Left renal cortex interstitium (tissue), 4 donors: Measurements from ENCODE around the gene ECHDC3. TPM values are rescaled to one million over a fixed set of nuclear protein-coding genes. Genes with fewer than 3 reads are reported as not detected.

Experiments used
- DNase-seq, 4 donors: peaks; one replicate each; pipeline ENCODE4 v3.0.0-alpha.2; 2013; ENCODE audit warnings: low read depth in 4 of 4, low spot score in 2 of 4, missing footprints in 1 of 4
- polyA plus RNA-seq, 4 donors: library from polyadenylated mRNA; unstranded; fragments of 120-200 nt; gene quantifications; one replicate each; pipeline ENCODE4 v1.2.1, GENCODE V29; 2013; ENCODE audit not compliant: insufficient read length in 4 of 4

The ECHDC3 gene
- polyA plus RNA-seq, 4 donors, result 11.3 to 17.7 (median 15.1) TPM

DNA sequence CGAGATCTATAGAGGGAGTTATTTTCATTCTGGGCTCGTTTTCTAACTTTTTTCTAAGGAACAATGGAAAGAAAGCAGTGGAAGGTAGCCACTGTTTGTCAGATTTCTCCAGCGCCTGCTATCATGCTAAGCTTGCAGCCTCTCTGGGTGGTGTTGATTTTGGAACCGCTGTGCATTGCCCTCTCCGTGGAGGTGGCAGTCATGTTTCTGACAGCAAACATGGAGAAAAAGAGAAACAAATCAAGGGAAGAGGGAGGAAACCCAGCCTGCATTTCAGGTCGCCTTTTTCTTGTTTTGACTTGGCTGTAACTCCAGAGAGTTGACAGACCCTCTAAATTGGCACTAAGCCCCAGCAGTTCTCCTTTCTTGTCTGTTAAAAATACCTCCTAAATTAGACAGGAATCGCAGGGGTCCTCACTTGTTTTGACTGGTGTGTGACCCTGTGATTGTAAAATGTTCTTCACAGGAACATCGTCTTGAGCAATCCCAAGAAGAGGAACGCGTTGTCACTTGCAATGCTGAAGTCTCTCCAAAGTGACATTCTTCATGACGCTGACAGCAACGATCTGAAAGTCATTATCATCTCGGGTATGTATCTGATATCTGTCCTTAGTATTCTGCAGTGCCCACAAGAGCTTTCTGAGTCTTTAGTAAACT lies 4.8 kb downstream of the ECHDC3 start:
- DNase-seq, result no peak

DNA sequence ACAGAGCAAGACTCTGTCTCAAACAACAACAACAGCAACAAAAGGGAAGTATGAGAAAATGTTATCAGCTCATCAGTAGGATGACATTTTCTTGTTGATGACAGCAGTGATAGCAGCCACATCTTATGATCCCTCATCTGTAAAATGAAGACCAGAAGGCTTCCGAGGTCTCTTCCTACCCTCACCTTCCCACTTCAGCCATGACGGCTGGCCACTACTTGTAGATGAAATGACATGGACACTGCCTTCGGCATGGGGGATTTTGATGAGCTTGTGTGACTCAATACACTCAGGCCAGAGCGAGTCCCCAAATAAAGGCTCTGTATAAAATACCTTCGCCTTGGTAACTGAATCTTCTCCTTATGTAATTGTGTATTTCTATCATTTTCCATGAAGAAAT lies 6.7 kb downstream of the ECHDC3 start:
- no peak for DNase-seq

DNA sequence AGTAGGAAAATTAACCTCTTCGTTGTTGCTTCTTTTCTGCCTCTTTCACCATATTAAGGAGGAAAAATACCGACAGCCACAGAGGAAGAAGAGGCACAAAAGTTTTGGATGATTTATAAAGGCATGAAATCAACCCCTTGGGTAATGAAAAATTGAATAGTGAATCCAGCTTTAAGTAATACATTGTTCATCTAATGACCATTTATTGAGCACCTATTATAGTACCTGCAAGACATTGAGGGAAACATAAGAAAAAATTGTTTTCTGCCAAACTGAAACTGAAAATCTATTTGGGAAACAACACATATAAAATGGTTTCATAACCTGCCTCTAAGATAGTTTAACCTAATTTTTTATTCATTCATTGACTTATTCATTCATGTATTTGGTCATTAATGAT lies 8.2 kb downstream of the ECHDC3 start:
- DNase-seq, result no peak

DNA sequence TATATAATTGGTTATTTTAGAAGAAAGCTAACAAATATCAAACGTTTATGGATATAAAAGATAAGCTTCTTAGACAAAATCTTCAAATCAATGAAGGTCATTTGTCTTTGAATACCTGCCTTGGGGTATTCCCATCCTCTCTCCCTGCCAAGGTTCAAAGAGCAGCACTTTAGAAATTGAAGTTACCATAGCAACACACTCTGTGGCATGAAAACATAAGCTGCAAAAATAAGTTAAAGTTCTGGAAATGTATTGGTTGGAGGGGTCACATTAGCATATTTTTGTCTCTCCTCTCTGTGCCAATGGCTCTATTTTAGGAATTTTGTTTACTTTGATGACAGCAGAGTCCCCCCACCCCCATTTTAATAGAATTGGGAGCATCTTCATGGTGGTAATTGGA lies 12.0 kb downstream of the ECHDC3 start:
- DNase-seq, result no peak

DNA sequence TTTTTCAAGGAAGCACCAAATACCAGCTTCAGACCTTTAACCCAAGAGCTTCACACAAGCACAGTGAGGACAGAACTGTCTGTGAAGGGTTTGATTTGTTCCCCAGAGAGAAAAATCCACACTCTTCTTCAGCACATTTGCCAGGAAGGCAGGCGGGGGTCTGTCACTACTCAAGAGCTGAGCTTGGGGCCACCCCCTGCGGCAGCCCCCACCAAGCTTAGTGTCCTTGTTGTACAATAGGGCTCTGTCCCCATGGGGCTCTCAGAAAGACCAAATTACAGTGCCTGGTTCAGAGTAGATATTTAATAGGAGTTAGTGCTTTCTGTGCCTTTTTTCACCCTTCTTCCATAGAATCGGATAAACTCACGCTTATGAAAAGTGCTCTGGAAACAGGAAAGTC lies 12.4 kb downstream of the ECHDC3 start:
- DNase-seq, result no peak

DNA sequence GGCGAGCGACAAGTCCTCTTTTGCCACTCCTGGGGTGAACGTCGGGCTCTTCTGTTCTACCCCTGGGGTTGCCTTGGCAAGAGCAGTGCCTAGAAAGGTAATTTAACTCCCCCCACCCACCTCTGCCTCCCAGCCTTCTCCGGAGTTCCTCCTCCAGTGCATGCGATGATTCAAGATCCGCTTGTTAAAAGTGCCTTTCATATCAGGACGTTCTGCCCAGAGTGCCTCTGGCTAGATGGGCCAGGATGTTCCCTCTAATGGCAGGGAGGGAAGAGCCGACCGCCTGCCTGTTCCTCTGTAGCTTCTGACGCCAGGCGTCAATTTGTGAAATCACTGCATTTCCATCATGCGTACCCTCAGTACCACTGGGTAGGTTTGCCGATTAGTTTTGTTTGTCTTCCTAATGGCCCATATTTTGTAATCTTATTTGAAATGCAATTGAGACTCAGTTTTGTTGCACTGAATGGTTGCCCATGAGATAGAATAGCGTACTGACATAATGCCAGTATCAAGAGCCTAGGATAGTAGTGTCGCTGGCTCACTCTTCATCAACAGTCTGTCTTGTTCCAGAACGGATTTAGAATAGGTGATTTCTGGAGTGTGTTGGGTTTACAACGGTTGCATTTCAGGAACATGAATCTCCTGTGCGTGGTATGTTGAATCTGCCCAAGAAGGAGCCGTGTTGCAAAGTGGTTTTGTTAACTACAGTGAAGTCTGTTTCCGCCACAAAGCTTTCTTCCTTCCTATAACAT lies 13.5 kb downstream of the ECHDC3 start:
- DNase-seq, result no peak

DNA sequence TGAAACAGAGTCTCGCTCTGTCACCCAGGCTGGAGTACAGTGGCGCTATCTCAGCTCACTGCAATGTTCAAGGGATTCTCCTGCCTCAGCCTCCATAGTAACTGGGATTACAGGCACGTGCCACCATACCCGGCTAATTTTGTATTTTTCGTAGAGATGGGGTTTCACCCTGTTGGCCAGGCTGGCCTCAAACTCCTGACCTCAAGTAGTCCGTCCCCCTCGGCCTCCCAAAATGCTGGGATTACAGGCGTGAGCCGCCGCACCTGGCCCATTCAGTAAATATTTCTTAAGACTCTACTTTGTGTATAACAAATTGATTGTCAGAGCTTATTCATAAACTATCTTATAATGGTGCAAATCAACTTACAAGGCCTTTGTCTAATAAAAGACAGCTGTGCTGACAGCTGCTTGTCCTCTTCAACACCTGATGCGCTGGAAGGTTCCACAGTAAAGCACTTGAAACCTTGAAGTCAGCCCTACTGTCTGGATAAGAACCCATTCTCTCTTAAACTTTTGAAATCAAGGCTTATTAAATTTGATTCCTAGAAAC lies 14.7 kb downstream of the ECHDC3 start:
- no peak for DNase-seq

DNA sequence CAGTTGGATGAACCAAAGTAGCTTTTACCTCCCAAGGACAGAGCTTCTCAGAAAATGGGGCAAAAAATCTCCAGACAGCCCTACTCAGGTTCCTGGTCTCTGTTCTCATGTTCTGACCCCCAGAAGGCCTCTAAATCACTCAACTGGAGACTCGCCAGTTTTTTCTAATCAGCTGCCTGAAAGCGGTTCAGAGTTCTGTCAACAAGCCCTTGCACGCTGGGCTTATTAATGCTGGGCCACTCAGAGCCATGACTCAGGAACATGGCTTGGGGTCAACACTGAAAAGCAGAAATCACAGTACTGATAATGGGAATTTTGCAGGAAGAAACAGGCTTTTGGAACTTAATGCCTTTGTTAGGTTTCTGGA lies 15.3 kb downstream of the ECHDC3 start:
- peak in 2 of 4 donors; percentile 64 to 75 for DNase-seq

DNA sequence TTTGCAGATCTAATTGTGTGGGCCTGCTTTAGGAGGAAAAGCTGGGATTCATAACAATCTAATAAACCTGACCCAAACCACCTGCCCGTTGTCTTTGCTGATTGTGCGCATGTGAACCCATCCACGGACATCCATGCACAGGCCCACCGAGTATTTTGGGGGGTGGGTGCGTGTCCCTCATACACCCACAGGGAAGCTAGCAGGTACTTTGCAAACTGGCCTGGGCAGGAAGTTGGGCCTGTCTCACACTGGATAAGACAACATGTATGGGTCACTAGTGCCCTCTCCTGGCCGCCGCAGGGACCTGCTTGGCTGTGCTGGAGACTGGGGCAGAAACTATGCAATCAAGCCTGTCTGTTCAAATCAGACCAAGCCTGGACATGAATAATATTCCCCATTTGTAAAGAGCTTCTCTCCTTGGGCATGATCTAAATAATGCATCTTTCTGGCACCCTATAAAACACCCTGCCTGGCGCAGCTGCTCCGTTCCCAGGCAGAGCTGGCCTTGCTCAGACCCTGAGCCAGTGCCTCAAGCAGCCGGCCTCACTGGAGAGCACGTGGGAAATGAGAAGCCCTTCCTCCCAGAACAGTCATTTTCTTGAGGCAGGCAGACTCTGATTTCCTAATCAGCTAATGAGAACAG lies 15.8 kb downstream of the ECHDC3 start:
- DNase-seq, result peak in 3 of 4 donors; percentile 59 to 72 (median 71)

DNA sequence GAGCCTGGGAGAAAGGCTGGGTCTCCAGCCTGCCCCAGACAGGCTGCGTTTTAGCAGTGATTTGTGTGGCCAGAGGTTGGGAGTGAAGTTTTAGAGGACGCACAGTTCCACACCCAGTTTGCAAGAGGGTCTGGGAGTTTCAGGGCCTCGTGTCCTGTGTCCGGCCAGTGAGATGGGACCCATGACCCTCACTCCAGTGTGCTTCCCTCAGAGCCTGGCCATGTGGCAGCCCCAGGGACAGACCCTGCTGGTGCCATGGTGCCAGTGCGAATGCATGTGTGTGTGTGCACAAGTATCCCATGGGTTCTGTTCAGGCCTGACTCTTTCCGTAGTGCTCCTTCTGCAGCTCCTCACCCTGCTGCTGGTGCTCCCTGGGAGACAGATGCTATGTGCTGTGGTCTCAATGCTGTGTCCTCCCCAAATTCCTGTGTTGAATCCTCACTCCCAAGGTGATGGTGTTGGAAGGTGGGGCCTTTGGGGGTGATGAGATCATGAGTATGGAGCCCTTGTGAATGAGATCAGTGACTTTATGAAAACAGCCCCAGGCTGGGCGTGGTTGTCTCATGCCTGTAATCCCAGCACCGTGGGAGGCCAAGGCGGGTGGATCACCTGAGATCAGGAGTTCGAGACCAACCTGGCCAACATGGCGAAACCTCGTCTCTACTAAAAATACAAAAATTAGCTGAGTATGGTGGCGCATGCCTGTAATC lies 16.5 kb downstream of the ECHDC3 start:
- no peak for DNase-seq

DNA sequence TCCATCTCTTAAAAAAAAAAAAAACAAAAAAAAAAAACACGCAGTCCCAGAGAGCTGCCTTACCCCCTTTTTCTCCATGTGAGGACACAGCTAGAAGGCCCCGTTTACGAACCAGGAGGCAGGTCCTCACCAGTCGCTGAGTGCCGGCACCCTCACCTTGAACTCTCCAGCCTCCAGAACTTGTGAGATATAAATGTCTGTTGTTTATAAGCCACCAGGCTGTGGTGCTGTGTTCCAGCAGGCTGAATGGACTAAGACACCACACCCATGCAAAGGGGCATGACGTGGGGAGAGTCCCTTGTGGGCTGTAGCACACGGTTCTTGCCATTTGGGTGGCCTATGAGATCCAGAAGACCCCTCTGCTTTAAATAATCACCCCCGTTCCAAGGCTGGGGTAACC lies 17.2 kb downstream of the ECHDC3 start:
- DNase-seq, result no peak

DNA sequence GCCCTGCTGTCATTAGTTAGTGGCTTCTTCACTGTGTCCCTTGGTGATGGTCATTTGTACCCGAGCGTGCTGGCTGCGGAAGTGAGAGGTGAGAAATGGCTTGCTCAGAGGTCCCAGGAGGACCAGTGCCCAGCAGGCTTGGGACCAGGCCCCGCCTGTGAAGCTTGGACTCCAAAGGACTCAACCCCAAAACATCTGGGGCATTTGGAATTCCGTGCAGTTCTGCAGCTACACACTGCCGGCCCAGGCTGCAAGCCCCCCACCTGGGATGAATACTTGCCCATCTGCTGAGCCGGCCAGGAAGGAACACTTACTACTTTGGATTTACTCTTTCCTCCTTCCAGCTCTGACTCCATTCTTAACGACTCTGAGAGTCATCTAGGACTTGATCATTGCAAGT lies 18.0 kb downstream of the ECHDC3 start:
- no peak for DNase-seq

DNA sequence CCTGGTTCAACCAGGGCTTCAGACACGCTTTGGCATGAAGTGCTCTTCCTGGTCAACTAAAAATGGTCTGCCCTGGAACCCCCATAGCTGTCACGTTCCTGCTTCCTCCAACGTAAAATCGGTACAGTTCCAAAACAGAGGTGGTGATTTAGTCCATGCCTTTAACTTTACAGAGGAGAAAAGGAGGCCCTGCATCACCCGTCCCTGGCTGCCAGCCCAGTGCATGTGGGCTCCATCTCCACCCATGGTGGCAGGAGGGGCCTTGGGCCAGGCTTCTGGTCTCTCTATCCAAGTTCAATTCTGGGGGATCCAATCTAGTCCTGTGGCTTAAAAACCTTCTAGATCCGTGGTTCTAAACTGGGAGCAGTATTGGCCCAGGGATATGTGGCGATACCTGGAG lies 18.7 kb downstream of the ECHDC3 start:
- no peak for DNase-seq

DNA sequence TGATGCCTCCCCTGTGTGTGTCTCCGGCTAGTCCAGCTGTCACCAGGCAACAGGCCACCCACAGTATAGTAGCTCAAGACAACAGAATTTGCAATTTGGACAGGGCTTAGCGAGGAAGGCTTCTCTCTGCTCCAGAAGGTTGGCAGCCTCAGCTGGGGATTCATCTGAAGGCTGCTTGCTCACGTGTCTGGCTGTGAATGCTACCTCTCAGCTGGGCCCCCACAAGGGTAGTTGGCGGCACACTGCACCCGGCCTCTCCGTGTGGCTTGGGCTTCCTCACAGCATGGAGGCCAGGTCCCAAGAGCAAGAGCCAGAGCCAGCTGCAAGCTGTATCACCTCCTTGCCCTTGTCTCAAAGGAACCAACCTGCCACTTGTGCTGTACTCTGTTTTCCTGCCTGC lies 19.2 kb downstream of the ECHDC3 start:
- no peak for DNase-seq

DNA sequence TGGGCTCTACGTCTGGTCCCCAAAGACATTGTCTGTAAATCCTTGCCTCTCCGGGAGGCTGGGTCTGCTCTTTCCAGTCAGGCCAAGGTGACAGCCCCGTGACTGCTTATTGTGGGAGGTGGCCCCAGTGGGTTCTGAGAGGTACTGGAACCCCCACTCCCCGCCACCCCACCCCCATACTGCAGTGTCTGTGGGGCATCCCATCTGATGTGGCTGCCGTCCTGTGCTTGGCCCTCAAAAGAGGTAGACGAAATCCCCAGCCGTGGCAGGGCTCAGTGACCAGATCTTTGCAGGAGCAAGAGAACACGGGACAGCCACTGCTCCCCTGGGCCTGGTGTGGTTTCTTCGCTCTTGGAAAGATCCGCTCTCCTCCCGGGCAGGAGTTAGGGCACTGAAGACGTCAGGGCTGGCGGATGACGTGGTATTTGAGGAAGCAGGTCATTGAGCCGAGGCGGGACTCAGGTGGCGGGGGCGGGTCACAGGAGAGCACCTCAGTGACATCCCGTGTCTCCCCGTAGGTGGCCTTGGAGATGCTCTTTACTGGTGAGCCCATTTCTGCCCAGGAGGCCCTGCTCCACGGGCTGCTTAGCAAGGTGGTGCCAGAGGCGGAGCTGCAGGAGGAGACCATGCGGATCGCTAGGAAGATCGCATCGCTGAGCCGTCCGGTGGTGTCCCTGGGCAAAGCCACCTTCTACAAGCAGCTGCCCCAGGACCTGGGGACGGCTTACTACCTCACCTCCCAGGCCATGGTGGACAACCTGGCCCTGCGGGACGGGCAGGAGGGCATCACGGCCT lies 20.7 kb downstream of the ECHDC3 start:
- DNase-seq, result no peak

DNA sequence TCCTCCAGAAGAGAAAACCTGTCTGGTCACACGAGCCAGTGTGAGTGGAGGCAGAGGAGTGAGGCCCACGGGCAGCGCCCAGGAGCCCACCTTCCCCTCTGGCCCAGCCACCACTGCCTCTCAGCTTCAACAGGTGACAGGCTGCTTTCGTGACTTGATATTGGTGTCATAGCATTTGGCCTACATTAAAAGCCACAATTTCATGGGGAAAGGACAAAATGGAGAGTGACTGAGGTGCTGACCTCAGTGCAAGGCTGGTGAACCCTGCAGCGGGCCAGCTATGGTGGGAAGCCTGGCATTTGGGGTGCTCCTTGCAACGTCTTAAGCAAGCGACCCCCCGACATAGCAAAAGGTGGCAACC lies 21.3 kb downstream of the ECHDC3 start:
- no peak for DNase-seq

DNA sequence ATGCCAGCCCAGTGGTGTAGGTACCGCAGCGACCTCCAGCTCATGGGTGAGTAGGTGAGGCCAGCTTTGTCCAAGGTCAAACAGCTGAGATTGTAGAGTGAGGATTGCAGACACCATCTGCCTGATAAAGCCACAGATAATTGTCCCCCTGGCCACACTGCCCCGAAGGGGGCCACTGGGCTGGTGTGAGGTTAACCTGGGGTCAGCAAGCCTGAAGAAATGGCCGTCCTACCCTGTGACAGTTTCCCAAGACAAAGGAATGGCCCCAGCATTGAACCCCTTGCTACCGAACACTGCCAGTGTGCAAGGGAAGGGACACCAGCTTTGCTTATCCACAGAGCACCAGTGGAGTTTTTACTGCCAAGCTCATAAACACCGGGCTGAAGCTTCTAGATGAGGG lies 23.0 kb downstream of the ECHDC3 start:
- DNase-seq, result no peak

DNA sequence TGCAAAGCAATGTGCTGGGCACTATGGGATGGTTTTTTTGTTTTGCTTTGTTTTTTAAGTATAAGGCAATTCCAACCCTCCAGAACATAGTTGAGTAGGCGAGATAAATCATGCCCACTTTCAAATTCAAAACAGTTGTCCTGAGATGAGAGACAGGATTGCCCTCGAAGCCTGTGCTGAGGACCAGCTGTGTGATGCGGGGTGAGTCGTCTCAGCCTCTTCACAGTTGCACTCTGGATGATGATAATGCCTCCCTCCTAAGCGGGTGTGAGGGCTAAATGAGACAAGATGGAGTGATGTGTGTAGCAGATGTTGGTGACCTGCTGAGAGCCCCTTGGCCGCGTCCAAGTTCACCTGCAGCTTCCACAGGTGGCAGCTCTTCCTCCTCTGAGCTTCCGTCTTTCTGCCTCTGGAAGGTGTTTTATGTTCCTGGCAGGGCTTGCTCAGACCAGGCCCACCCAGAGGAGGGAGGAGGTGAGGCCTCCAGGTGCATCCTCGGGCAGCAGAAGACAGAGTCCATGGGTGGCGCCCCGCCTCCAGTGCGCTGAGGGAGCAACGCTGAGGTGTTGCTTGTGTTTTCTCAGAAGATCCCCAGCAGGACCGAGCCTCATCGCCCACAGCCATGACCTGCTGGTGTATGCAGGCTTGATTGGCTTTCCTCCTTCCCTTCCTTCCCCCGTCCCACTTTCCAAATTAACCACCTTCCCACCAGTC lies 30.6 kb downstream of the ECHDC3 start:
- no peak for DNase-seq

DNA sequence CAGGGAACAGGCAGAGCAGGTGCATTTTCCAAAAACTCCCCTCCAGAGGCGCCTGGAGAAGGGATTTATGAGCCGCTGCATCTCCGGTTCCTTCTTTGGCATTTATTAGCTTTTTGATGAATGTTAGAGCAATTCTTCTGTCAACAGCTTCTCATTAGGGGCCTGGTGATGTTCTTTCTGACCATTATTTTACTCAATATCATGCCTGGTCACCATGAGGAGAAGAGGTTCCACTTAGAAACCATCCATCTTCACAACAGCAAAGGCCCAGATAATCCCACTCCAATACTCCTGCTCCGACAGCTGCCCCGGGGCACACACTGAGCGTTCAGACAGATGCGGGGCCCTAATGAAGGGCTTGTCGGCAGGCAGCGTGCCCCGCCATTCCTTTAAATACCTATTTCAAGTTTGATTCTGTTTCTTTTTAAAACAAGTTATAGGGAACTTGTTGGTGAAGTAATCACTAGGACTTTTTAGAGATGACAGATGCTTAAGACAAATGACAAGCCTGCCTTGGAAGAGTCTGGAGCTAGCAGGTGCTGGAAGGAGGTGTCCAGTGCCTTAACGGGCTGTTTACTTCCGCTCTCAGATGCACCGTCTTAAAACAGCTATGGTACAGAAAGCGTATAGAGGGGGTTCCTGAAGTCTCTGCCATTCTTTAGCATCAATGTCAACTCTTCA lies 31.7 kb downstream of the ECHDC3 start:
- DNase-seq, result no peak
